A549 (cell line): ENCODE results near the gene UVRAG.

Source experiments
- HOXA7 ChIP-seq: fragments of 250-450 bp; sonication (Bioruptor Pico); IDR thresholded peaks from 2 replicates; pipeline ENCODE4 v1.5.0; 2020; ENCODE audit warnings: mild to moderate bottlenecking, moderate library complexity
- KDM1A ChIP-seq: fragments of 200-600 bp; sonication (generic); IDR thresholded peaks from 2 replicates; pipeline ENCODE4 v1.6.1; 2016; ENCODE audit warnings: low read depth, mild to moderate bottlenecking
- MAFK ChIP-seq: fragments of 450-650 bp; IDR thresholded peaks from 2 replicates; pipeline ENCODE4 v1.6.1; 2014; ENCODE audit not compliant: partially characterized antibody
- MYC ChIP-seq: IDR thresholded peaks from 2 replicates; pipeline ENCODE4 v1.6.1; 2012; ENCODE audit warnings: mild to moderate bottlenecking, inconsistent platforms, low read length, improper control_type of control experiment, borderline replicate concordance
- NR3C1 ChIP-seq: fragments of >200 bp; sonication (Bioruptor Twin); formaldehyde crosslinking; IDR thresholded peaks from 3 replicates; pipeline ENCODE4 v1.6.1; 2017
- PHF8 ChIP-seq: fragments of 200-600 bp; sonication (generic); IDR thresholded peaks from 2 replicates; pipeline ENCODE4 v1.6.1; 2016; ENCODE audit warnings: low read depth, mild to moderate bottlenecking, antibody characterized with exemption, moderate library complexity, borderline replicate concordance
- TP53 ChIP-seq: fragments of 250-450 bp; sonication (Bioruptor Pico); IDR thresholded peaks from 2 replicates; pipeline ENCODE4 v1.5.0; 2021; ENCODE audit warnings: mild to moderate bottlenecking, moderate library complexity
- TF ChIP-seq, protein P1 (sequence below): fragments of >200 bp; sonication (Bioruptor Twin); formaldehyde crosslinking; IDR thresholded peaks from 3 replicates; pipeline ENCODE4 v1.5.1; 2016
- TF ChIP-seq, protein P2 (sequence below): fragments of 200-600 bp; sonication (generic); IDR thresholded peaks from 2 replicates; pipeline ENCODE4 v1.6.1; 2016; ENCODE audit warnings: antibody characterized with exemption, mild to moderate bottlenecking, moderate library complexity

DNA sequence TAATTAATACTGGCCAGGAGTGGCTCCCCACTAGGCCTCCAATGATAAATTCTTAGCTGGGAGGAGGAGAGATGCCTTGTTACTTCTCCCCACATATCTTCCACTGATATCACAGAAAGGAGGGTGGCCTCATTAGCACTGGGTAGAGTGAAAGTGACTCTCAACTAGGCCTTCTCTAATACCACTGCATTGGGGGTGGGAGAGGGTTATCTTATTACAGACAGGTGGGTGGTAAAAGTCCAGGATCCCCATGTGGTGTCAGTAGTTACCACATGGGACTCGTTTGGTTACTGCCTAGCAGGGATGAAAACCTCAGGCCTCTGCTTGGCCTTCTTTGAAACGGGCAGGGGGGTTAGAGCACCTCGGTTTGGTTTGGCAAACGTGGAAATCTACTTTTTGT is 167.3 kb downstream of the UVRAG start:
- no peak for TF ChIP-seq KDM1A
- TF ChIP-seq, protein P1, sequence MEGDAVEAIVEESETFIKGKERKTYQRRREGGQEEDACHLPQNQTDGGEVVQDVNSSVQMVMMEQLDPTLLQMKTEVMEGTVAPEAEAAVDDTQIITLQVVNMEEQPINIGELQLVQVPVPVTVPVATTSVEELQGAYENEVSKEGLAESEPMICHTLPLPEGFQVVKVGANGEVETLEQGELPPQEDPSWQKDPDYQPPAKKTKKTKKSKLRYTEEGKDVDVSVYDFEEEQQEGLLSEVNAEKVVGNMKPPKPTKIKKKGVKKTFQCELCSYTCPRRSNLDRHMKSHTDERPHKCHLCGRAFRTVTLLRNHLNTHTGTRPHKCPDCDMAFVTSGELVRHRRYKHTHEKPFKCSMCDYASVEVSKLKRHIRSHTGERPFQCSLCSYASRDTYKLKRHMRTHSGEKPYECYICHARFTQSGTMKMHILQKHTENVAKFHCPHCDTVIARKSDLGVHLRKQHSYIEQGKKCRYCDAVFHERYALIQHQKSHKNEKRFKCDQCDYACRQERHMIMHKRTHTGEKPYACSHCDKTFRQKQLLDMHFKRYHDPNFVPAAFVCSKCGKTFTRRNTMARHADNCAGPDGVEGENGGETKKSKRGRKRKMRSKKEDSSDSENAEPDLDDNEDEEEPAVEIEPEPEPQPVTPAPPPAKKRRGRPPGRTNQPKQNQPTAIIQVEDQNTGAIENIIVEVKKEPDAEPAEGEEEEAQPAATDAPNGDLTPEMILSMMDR: no peak
- no peak for TF ChIP-seq MAFK
- TF ChIP-seq NR3C1: no peak
- TF ChIP-seq MYC: no peak
- no peak for TF ChIP-seq HOXA7
- TF ChIP-seq, protein P2, sequence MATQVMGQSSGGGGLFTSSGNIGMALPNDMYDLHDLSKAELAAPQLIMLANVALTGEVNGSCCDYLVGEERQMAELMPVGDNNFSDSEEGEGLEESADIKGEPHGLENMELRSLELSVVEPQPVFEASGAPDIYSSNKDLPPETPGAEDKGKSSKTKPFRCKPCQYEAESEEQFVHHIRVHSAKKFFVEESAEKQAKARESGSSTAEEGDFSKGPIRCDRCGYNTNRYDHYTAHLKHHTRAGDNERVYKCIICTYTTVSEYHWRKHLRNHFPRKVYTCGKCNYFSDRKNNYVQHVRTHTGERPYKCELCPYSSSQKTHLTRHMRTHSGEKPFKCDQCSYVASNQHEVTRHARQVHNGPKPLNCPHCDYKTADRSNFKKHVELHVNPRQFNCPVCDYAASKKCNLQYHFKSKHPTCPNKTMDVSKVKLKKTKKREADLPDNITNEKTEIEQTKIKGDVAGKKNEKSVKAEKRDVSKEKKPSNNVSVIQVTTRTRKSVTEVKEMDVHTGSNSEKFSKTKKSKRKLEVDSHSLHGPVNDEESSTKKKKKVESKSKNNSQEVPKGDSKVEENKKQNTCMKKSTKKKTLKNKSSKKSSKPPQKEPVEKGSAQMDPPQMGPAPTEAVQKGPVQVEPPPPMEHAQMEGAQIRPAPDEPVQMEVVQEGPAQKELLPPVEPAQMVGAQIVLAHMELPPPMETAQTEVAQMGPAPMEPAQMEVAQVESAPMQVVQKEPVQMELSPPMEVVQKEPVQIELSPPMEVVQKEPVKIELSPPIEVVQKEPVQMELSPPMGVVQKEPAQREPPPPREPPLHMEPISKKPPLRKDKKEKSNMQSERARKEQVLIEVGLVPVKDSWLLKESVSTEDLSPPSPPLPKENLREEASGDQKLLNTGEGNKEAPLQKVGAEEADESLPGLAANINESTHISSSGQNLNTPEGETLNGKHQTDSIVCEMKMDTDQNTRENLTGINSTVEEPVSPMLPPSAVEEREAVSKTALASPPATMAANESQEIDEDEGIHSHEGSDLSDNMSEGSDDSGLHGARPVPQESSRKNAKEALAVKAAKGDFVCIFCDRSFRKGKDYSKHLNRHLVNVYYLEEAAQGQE: no peak
- no peak for TF ChIP-seq TP53 (CRISPR knock-in tag)
- TF ChIP-seq PHF8: no peak
